ENCODE measurements around the gene TMEM38B. TPM values are rescaled to one million over a fixed set of nuclear protein-coding genes. Genes with fewer than 3 reads are reported as not detected.
"Not testable (repeated sequence)": the region's sequence is repeated elsewhere in the genome, so short reads cannot be mapped to it uniquely, and the experiment has no call there.

Gene TMEM38B
- total and polyA plus RNA-seq, 4 donors: 12.0 to 14.6 (median 14.2) TPM

DNA sequence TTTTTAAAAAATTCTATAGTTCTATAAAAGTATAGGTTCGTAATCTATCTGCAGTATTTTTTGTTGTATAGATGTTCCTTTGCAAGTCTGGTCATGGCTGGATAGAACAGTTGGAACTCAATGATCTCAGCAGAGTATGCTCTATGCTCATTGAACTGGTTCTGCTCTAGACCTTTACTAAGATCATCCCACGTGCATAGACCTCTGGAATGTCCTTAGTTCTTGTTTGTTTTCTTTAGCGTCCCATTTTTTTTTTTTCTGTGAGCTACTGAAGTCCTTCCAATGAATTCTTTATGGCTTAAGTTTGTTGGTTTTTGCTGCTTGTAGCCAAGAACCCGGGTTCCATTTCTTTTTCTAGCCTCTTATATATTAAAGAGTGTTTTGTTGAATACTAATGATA lies 3.5 kb downstream of the TMEM38B start:
- Histone ChIP-seq H3K36me3 (ENCODE audit: control insufficient read depth, insufficient read depth, low read length) (no peaks in the 10 kb centered on the region), H3K27me3 (ENCODE audit: control insufficient read depth, insufficient read depth, low read length) (peaks cover 11% of the 10 kb centered on the region), H3K4me3 (ENCODE audit: low read depth, low read length) (no peak overlapping the region), H3K4me1 (ENCODE audit: control insufficient read depth, insufficient read depth, low read length) (peaks cover 6% of the 10 kb centered on the region), H3K9me3 (ENCODE audit: control insufficient read depth, insufficient read depth, low read length) (no peaks in the 10 kb centered on the region), H3K27ac (ENCODE audit: low read depth, low read length) (no peak overlapping the region)
- DNase-seq (ENCODE audit: low read depth in 4 of 6, low spot score in 6 of 6): no peak
- 100% methylated on average over 1 of the region's 4 CpGs for WGBS (ENCODE audit: insufficient coverage)

GRCh38 chr9:105698348-105698870 lies 4.1 kb downstream of the TMEM38B start:
- Histone ChIP-seq H3K36me3 (ENCODE audit: control insufficient read depth, insufficient read depth, low read length) (no peaks in the 10 kb centered on the region), H3K9me3 (ENCODE audit: control insufficient read depth, insufficient read depth, low read length) (no peaks in the 10 kb centered on the region), H3K4me3 (ENCODE audit: low read depth, low read length) (no peak overlapping the region), H3K27me3 (ENCODE audit: control insufficient read depth, insufficient read depth, low read length) (peaks cover 5% of the 10 kb centered on the region), H3K27ac (ENCODE audit: low read depth, low read length) (no peak overlapping the region), H3K4me1 (ENCODE audit: control insufficient read depth, insufficient read depth, low read length) (peaks cover 6% of the 10 kb centered on the region)
- DNase-seq (ENCODE audit: low read depth in 4 of 6, low spot score in 6 of 6): no peak
- WGBS (ENCODE audit: insufficient coverage): no CpG with 5 or more reads among the region's 1 CpG

DNA sequence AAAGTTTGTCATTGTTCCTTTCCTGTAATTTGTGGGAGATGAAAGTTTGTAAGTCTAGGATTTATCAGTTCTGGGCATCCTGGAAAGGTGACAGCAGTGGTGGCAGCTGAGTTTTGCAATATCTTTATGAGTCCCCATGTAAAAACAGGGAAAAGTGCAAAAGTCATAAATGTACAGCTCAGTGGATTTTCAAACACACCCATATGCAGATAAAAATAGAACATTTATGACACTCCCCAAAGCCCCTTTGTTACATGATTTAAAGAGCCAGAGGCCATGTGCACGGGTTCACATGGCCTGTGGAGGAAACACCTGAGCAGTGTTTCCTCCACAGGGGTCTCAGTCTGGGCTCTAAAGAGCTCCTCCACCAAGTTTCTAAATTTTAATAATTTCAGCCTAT lies 6.3 kb downstream of the TMEM38B start:
- Histone ChIP-seq H3K4me1 (ENCODE audit: control insufficient read depth, insufficient read depth, low read length) (no peaks in the 10 kb centered on the region), H3K4me3 (ENCODE audit: low read depth, low read length) (no peak overlapping the region), H3K9me3 (ENCODE audit: control insufficient read depth, insufficient read depth, low read length) (no peaks in the 10 kb centered on the region), H3K27me3 (ENCODE audit: control insufficient read depth, insufficient read depth, low read length) (no peaks in the 10 kb centered on the region), H3K27ac (ENCODE audit: low read depth, low read length) (no peak overlapping the region), H3K36me3 (ENCODE audit: control insufficient read depth, insufficient read depth, low read length) (no peaks in the 10 kb centered on the region)
- WGBS (ENCODE audit: insufficient coverage): no CpG with 5 or more reads among the region's 1 CpG
- no peak for DNase-seq (ENCODE audit: low read depth in 4 of 6, low spot score in 6 of 6)

GRCh38 chr9:105701145-105701544 lies 6.8 kb downstream of the TMEM38B start:
- Histone ChIP-seq H3K9me3 (ENCODE audit: control insufficient read depth, insufficient read depth, low read length) (no peaks in the 10 kb centered on the region), H3K27me3 (ENCODE audit: control insufficient read depth, insufficient read depth, low read length) (no peaks in the 10 kb centered on the region), H3K4me1 (ENCODE audit: control insufficient read depth, insufficient read depth, low read length) (no peaks in the 10 kb centered on the region), H3K4me3 (ENCODE audit: low read depth, low read length) (no peak overlapping the region), H3K27ac (ENCODE audit: low read depth, low read length) (no peak overlapping the region), H3K36me3 (ENCODE audit: control insufficient read depth, insufficient read depth, low read length) (peaks cover 3% of the 10 kb centered on the region)
- WGBS (ENCODE audit: insufficient coverage): 80% methylated on average over 1 of the region's 2 CpGs
- no peak for DNase-seq (ENCODE audit: low read depth in 4 of 6, low spot score in 6 of 6)

GRCh38 chr9:105702207-105702606 lies 7.9 kb downstream of the TMEM38B start:
- Histone ChIP-seq H3K4me1 (ENCODE audit: control insufficient read depth, insufficient read depth, low read length) (no peaks in the 10 kb centered on the region), H3K4me3 (ENCODE audit: low read depth, low read length) (no peak overlapping the region), H3K27me3 (ENCODE audit: control insufficient read depth, insufficient read depth, low read length) (no peaks in the 10 kb centered on the region), H3K36me3 (ENCODE audit: control insufficient read depth, insufficient read depth, low read length) (peaks cover 5% of the 10 kb centered on the region), H3K27ac (ENCODE audit: low read depth, low read length) (no peak overlapping the region), H3K9me3 (ENCODE audit: control insufficient read depth, insufficient read depth, low read length) (no peaks in the 10 kb centered on the region)
- DNase-seq (ENCODE audit: low read depth in 4 of 6, low spot score in 6 of 6): no peak
- WGBS (ENCODE audit: insufficient coverage): no CpG with 5 or more reads among the region's 1 CpG

GRCh38 chr9:105703638-105704037 lies 9.3 kb downstream of the TMEM38B start:
- H3K9me3 ChIP-seq (ENCODE audit: control insufficient read depth, insufficient read depth, low read length); H3K36me3 ChIP-seq (ENCODE audit: control insufficient read depth, insufficient read depth, low read length); H3K4me3 ChIP-seq (ENCODE audit: low read depth, low read length); H3K4me1 ChIP-seq (ENCODE audit: control insufficient read depth, insufficient read depth, low read length); H3K27ac ChIP-seq (ENCODE audit: low read depth, low read length); DNase-seq (ENCODE audit: low read depth in 4 of 6, low spot score in 6 of 6); H3K27me3 ChIP-seq (ENCODE audit: control insufficient read depth, insufficient read depth, low read length): not testable (repeated sequence)
- WGBS (ENCODE audit: insufficient coverage): no CpG with 5 or more reads among the region's 4 CpGs

GRCh38 chr9:105706156-105706555 lies 11.8 kb downstream of the TMEM38B start:
- no peaks in the 10 kb centered on the region for H3K4me1 ChIP-seq (ENCODE audit: control insufficient read depth, insufficient read depth, low read length)
- H3K27ac ChIP-seq (ENCODE audit: low read depth, low read length): no peak overlapping the region
- 95% methylated on average over 6 of the region's 8 CpGs for WGBS (ENCODE audit: insufficient coverage)
- H3K9me3 ChIP-seq (ENCODE audit: control insufficient read depth, insufficient read depth, low read length): no peaks in the 10 kb centered on the region
- H3K4me3 ChIP-seq (ENCODE audit: low read depth, low read length): no peak overlapping the region
- peaks cover 8% of the 10 kb centered on the region for H3K36me3 ChIP-seq (ENCODE audit: control insufficient read depth, insufficient read depth, low read length)
- no peak for DNase-seq (ENCODE audit: low read depth in 4 of 6, low spot score in 6 of 6)
- no peaks in the 10 kb centered on the region for H3K27me3 ChIP-seq (ENCODE audit: control insufficient read depth, insufficient read depth, low read length)

DNA sequence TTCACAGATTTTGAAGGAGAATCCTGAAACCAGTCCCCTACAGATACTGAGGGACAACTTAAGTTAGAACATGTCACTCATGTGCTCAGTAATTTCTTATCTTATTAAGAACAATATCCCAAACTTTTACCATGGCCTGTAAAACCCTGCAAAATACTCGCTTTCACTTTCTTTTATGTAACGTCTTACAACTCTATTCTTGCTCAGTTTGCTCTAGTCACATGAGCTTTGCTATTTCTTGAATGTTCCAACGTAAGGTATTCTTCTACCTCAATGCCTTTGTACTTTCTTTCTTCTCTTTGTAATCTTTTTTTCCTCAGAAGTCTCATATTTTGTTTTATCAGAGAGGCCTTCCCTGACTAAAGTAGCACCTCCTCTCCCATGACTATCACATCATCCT lies 14.1 kb downstream of the TMEM38B start:
- WGBS (ENCODE audit: insufficient coverage): 95% methylated on average over 3 of the region's 3 CpGs
- DNase-seq (ENCODE audit: low read depth in 4 of 6, low spot score in 6 of 6): no peak
- H3K4me1 ChIP-seq (ENCODE audit: control insufficient read depth, insufficient read depth, low read length): no peaks in the 10 kb centered on the region
- no peaks in the 10 kb centered on the region for H3K27me3 ChIP-seq (ENCODE audit: control insufficient read depth, insufficient read depth, low read length)
- no peak overlapping the region for H3K27ac ChIP-seq (ENCODE audit: low read depth, low read length)
- H3K9me3 ChIP-seq (ENCODE audit: control insufficient read depth, insufficient read depth, low read length): no peaks in the 10 kb centered on the region
- peaks cover 17% of the 10 kb centered on the region for H3K36me3 ChIP-seq (ENCODE audit: control insufficient read depth, insufficient read depth, low read length)
- H3K4me3 ChIP-seq (ENCODE audit: low read depth, low read length): no peak overlapping the region

GRCh38 chr9:105710638-105711037 lies 16.3 kb downstream of the TMEM38B start:
- WGBS (ENCODE audit: insufficient coverage): 91% methylated on average over 9 of the region's 13 CpGs
- DNase-seq (ENCODE audit: low read depth in 4 of 6, low spot score in 6 of 6): no peak
- no peak overlapping the region for H3K27ac ChIP-seq (ENCODE audit: low read depth, low read length)
- no peaks in the 10 kb centered on the region for H3K27me3 ChIP-seq (ENCODE audit: control insufficient read depth, insufficient read depth, low read length)
- no peaks in the 10 kb centered on the region for H3K9me3 ChIP-seq (ENCODE audit: control insufficient read depth, insufficient read depth, low read length)
- peaks cover 22% of the 10 kb centered on the region for H3K36me3 ChIP-seq (ENCODE audit: control insufficient read depth, insufficient read depth, low read length)
- H3K4me3 ChIP-seq (ENCODE audit: low read depth, low read length): no peak overlapping the region
- no peaks in the 10 kb centered on the region for H3K4me1 ChIP-seq (ENCODE audit: control insufficient read depth, insufficient read depth, low read length)

DNA sequence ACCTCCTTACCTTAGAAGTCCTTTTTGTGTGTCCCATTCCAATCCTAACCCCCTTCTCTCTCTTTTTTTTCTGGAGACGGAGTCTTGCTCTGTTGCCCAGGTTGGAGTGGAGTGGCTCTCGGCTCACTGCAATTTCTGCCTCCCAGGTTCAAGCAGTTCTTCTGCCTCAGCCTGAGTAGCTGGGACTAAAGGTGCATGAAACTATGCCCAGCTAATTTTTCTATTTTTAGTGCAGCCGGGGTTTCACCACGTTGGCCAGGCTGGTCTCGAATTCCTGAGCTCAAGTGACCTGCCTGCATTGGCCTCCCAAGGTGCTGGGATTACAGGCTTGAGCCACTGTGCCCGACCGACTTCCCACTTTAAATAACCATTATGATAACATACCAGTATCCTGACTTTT lies 17.5 kb downstream of the TMEM38B start:
- peaks cover 17% of the 10 kb centered on the region for H3K36me3 ChIP-seq (ENCODE audit: control insufficient read depth, insufficient read depth, low read length)
- H3K27ac ChIP-seq (ENCODE audit: low read depth, low read length): no peak overlapping the region
- no peaks in the 10 kb centered on the region for H3K27me3 ChIP-seq (ENCODE audit: control insufficient read depth, insufficient read depth, low read length)
- H3K4me1 ChIP-seq (ENCODE audit: control insufficient read depth, insufficient read depth, low read length): no peaks in the 10 kb centered on the region
- H3K9me3 ChIP-seq (ENCODE audit: control insufficient read depth, insufficient read depth, low read length): no peaks in the 10 kb centered on the region
- no peak for DNase-seq (ENCODE audit: low read depth in 4 of 6, low spot score in 6 of 6)
- 88% methylated on average over 5 of the region's 7 CpGs for WGBS (ENCODE audit: insufficient coverage)
- no peak overlapping the region for H3K4me3 ChIP-seq (ENCODE audit: low read depth, low read length)
